ENCODE measurements around the gene ZNF273. TPM values are rescaled to one million over a fixed set of nuclear protein-coding genes. Genes with fewer than 3 reads are reported as not detected.
"Not testable (repeated sequence)": the region's sequence is repeated elsewhere in the genome, so short reads cannot be mapped to it uniquely, and the experiment has no call there.

Gene ZNF273
- total RNA-seq (2014; rRNA removed; shearing (Covaris generic)), result 9.6 TPM in 2 replicates

DNA sequence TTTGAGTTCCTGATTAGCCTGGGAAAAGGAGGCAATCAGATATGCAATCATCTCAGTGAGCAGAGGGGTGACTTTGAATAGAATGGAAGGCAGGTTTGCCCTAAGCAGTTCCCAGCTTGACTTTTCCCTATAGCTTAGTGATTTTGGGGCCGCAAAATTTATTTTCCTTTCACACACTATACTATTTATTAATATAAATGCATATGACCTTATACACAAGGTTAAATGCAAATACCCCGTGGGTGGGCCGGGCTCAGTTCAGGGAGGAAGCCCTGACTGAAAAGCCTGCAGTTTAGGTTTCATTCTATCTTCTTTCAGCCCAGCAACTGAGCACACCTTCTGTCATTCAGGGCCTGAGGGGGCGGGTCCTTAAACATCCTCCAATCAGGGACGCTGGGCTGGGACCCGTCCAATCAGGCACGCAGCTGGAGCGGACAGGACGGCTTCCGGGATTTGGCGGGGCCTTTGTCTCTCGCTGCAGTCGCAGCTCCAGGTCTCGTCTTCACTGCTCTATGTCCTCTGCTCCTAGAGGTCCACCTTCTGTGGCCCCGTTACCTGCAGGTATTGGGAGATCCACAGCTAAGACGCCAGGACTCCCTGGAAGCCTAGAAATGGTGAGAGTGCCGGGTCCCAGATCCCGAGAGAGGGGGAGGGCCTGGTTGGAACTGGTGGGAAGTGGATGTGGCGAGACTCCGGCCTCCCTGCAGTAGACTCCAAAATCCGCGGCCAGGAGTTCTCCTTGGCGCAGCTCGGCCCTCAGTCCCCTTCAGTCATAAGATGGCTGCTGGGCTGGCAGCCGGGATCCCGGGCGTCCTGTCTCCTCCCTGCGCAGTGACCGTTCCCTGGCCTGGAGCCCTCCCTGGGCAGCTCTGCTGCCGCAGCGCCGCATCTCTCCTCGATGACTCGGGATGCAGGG lies at the start of gene ZNF273:
Gene ZNF273, plus strand, starts transcription at position 468 of the 916 bp plus-strand sequence. Its CDS starts 45 bp downstream, at position 513.
- DNase-seq (ENCODE audit: low read depth), result peak; percentile 90

DNA sequence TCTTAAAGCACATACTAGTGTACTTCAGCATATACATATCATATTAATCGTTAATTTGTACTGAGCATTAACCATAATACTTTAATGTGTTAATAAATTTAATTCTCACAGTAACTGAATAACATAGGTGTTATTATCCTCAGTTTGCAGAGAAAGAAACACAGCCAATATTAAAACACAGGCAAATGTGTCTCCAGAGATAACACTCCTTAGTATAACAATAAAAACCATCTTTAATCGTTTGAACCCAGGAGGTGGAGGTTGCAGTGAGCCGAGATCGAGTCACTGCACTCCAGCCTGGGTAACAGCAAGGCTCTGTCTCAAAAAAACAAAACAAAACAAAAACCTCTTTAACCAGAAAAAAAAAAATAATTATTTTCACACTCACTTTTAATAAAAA lies 49.4 kb upstream of the ZNF273 start:
- no peak for DNase-seq (ENCODE audit: low read depth)

DNA sequence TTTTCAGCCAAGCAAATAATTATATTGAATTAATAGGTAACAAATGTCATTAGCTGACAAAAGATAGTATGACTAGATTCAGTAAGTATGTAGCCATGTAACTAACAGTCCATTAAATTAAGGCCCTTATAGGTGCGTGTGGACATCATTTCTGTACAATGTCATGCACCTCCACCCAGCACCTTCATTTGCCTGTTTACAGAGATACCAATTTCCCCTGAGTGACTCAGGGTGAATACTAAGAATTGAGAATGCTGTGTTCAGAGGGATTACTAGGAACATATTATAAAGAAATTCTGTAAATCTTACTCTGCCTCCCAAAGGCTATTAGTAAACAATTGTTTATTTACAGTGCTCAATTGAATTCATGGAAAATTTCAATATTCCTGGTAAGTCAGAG lies 48.1 kb upstream of the ZNF273 start:
- DNase-seq (ENCODE audit: low read depth), result no peak

DNA sequence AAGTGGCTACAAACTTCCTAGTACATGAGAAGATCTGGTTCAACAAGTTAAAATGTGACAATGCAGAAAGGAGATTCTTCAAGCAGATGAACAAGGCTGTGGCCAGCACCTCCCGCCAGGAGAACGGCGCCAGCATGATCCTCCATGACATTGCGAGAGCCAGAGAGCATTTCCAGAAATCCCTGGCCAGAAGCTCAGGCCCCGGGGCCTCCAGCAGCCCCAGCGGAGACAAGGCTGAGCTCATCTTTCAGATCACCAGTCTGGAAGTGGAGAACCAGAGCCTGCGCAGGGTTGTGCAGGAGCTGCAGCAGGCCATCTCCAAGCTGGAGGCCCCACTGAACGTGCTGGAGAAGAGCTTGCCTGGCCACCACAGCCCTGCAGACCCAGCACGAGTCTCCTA lies 40.1 kb upstream of the ZNF273 start:
- DNase-seq (ENCODE audit: low read depth), result no peak

DNA sequence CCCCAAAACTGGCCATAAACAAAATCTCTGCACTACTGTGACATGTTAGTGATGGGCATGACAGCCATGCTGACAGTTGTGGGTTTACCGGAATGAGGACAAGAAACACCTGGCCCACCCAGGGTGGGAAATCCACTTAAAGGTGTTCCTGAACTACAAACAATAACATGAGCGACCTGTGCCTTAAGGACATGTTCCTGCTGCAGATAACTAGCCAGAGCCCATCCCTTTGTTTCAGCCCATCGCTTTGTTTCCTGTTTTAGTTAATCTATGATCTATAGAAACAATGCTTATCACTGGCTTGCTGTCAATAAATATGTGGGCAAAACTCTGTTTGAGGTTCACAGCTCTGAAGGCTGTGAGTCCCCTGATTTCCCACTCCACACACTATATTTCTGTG lies 39.5 kb upstream of the ZNF273 start:
- not testable (repeated sequence) for DNase-seq (ENCODE audit: low read depth)

DNA sequence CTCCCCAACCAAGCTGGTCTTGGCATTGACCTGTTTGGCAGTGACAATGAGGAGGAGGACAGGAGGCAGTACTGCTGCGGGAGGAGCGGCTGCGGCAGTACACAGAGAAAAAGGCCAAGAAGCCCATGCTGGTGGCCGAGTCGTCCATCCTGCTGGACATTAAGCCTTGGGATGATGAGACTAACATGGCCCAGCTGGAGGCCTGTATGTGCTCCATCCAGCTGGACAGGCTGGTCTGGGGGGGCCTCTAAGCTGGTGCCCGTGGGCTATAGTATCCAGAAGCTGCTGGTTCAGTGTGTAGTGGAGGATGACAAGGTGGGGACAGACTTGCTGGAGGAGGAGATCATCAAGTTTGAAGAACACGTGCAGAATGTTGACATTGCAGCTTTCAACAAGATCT lies 39.1 kb upstream of the ZNF273 start:
- no peak for DNase-seq (ENCODE audit: low read depth)

DNA sequence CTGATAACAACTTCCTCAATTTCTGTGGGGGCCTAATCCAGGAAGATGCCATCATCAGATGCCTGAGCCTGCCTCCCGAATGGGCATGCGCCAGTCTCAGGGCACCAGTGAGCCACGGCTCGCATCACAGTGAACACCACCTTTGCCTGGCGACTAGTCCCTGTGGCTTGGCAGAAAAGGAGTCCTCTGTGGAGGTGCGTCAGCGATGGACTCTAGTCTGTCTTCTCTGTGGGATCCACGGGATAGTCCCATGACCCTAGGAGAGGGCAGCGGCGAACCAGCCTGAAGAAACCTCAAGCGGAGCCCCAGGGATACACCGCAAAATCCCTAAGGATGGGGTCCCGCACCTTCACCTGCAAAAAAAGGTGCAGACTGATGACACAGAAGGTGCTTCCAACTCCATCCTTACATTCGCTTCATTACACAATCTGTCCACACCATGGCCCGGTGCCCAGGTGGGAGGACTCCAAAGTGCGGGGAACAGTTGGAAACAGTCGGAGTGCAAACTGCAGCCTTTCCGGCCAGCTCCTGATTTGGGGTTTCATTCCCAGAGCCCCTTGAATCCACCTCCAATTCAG lies 35.1 kb upstream of the ZNF273 start:
- DNase-seq (ENCODE audit: low read depth), result no peak

DNA sequence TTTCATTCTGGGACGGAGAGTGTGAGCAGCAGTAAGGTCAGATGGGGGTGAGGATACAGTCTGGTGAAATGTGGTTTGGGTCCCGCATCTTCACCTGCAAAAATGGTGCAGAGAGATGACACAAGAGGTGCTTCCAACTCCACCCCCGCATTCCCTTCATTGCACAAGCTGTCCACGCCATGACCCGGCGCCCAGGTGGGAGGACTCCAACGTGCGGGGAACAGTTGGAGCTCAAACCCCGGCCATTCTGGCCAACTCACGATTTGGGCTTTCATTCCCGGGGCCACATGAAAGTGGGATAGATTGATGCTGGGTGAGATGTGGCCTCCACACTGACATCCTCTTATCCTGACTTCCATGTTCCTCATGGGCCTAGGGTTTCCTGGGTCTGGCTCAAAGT lies 34.6 kb upstream of the ZNF273 start:
- no peak for DNase-seq (ENCODE audit: low read depth)

DNA sequence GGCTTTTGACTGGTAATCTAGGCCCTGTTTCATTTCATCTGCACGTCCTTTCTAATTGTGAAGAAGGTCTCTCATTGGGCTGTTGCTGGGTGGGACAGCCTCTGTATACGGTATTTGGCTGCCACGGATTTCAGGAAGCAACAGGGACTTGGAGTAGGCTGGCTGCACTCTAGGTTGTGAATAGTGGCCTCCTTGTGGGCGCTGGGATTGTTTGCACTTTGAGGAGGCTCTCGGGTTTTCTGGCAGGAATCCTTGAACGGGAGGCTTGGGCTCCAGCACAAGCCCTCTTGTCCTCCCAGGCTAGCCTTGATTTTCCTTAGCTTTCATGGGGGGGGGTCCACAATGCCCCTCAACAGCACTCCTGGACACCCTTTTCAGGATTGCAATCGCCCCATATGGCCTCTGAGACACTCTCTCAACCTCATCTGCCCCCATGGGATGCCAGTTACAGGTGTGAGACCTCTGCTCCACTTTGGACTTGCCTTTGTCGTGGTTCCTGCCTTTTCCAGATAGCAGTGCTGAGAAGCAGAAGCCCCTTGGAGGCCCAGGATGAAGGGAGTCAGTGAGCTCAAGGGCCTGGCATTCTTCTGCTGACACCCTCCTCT lies 33.9 kb upstream of the ZNF273 start:
- no peak for DNase-seq (ENCODE audit: low read depth)

DNA sequence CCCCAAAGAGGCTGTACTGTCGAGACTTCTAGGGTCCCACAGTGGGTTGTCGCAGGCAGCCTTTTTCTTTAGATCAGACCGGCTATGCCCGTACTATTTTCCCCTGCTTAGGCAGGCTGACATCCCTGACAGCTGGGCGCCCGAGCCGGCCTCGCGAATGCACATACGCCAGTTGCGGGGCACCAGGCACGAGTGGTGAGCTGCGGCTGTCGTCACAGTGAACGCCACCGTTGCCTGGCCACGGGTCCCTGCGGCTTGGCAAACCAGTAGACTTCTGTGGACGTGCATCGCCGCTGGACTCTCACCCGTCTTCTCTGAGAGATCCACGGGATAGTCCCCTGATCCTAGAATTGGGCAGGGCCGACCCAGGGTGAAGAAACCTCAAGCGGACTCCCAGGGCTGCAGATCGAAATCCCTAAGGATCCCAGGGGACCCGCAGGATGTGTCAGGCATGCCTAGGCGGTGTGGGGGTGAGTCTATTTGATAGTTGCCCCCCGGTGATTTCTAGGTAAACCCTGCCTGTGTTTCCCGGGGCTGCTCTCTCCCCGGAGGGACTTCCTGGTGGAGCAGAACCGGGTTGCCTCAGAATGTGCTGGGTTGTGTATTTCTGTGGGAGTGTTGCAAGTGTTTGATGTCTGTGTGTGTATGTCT lies 33.0 kb upstream of the ZNF273 start:
- DNase-seq (ENCODE audit: low read depth), result no peak

DNA sequence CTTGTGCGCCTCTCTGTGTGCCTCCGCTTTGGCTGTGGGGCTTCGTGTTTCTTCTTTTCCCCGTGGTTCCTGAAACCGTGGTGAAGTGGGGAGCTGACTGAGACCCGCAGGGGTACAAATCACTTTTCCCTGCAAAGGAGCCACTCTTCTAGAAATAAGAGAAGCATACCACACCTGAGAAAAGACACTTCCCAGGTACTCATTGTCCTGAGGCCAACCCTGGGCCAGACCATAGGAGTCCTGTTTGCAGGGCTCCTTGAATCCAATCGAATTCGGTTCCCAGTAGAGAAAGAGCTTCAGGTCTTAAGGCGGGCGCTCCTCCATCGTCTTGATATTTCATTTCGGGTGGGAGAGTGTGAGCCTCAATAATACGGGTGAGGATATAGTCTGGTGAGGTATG lies 32.4 kb upstream of the ZNF273 start:
- DNase-seq (ENCODE audit: low read depth), result no peak

DNA sequence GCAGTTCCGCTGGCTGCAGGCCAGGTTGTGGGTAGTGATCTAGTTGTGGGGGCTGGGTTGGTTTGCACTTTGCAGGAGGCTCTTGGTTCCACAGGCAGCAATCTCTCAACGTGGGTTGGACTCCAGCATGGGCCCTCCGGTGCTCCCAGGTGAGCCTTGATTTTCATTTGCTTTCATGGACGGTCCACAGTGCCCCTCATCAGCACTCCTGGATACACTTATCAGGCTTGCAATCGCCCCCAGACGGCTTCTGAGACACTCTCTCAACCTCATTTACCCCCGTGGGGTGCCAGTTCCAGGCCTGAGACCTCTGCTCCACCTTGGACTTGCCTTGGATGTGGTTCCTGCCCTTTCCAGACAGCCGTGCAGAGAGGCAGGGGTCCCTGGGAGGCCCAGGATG lies 31.3 kb upstream of the ZNF273 start:
- DNase-seq (ENCODE audit: low read depth), result no peak

DNA sequence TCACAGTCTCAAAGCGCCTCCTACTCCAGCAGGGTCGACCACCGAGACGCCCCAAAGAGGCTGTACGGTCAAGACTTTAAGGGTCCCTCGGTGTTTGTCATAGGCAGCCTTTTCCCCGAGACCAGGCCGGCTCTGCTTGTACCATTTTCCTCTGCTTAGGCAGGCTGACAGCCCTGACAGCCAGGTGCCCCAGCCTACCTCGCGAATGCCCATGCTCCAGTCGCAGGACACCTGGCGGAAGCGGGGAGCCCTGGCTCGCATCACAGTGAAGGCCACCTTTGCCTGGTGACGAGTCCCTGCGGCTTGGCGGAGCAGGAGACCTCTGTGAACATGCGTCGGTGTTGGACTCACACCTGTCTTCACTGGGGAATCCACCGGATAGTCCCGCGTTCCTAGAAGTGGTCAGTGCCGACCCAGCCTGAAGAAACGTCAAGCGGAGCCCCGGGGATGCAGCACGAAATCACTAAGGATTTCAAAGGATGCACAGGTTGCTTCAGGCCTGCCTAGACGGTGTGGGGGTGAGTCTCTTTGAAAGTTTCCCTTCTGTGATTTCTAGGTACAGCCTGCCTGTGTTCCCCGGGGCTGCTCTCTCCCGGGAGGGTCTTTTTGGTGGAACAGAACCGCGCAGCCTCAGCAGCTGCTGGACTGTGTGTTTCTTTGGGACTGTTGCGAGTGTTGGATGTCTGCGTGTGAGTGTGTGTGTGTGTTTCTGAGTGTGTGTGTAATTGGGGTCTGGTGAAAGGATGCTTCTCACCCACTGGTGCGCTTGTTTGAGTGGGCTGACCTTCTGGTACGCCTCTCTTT lies 30.5 kb upstream of the ZNF273 start:
- no peak for DNase-seq (ENCODE audit: low read depth)

DNA sequence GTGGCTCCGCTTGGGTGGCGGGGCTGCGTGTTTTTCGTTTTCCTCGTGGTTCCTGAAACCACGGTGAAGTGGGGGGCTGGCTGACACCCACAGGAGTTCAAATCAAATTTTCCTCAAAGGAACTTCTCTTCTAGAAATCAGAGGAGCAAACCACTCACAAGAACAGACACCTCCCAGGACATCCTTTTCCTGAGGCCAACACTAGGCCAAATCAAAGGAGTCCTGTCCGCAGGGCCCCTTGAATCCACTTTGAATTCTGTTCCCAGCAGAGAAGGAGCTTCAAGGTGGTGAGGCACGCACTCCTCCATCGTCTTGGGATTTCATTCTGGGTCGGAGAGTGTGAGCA lies 29.9 kb upstream of the ZNF273 start:
- no peak for DNase-seq (ENCODE audit: low read depth)

DNA sequence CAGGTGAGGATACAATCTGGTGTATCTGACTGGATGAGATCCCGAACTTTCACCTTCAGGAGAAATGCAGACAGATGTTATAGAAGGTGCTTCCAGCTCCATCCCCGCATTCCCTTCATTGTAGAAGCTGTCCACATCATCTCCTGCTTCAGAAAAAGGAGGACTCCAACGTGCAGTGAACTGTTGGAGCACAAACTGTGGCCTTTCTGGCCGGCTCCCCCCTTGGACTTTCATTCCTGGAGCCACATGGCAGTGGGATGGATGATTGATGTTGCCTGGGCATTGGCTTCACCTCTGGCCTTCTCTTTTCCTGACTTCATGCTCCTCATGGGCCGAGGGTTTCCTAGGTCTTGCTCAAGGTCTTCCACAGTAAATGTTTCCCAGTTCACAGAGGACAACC lies 29.6 kb upstream of the ZNF273 start:
- no peak for DNase-seq (ENCODE audit: low read depth)

DNA sequence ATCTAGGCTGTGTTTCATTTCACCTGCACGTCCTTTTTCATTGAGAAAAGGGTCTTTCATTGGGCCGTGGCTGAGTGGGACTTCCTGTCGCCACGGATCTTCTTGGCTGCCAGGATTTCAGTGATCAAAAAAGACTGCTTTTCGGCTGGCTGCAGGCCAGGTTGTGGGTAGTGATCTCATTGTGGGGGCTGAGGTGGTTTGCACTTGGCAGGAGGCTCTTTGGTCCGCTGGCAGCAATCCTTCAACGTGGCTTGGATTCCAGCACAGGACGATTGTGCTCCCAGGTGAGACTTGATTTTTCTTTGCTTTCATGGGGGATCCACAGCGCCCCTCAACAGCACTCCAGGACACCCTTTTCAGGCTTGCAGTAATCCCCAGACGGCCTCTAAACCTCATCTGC lies 29.0 kb upstream of the ZNF273 start:
- peak; percentile 50 for DNase-seq (ENCODE audit: low read depth)

DNA sequence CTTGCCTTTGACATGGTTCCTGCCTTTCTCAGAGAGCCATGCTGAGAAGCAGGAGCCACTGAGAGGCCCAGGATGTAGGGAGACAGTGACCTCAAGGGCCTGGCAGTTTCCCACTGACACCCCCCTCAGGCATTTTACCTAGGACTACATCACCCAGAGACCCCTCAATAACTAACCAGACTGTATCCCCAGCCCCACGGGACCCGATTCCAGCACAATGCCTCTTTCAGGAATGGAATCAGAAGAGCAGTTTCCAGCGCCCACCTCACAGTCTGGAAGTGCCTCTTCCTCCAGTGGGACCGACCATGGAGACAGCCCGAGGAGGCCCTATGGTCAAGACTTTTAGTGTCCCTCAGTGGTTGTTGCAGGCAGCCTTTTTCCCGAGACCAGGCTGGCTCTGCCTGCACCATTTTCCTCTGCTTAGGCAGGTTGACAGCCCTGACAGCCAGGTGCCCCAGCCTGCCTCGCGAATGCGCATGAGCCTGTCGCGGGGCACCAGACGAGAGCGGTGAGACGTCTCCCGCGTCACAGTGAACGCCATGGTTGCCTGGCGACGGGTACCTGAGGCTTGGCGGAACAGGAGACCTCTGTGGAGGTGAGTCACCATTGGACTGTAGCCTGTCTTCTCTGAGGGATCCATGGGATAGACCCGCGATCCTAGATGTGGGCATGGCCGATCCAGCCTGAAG lies 28.4 kb upstream of the ZNF273 start:
- no peak for DNase-seq (ENCODE audit: low read depth)

DNA sequence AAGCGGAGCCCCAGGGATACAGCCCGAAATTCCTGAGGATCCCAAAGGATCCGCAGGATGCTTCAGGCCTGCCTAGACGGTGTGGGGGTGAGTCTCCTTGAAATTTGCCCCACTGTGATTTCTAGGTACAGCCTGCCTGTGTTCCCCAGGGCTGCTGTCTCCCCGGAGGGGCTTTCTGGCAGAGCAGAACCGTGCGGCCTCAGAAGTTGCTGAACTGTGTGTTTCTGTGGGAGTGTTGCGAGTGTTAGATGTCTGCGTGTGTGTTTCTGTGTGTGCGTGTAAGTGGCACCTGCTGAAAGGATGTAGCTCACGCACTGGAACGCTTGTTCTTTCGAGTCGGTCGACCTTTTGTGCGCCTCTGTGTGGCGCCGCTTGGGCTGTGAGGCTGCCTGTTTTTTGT lies 27.8 kb upstream of the ZNF273 start:
- DNase-seq (ENCODE audit: low read depth), result no peak

DNA sequence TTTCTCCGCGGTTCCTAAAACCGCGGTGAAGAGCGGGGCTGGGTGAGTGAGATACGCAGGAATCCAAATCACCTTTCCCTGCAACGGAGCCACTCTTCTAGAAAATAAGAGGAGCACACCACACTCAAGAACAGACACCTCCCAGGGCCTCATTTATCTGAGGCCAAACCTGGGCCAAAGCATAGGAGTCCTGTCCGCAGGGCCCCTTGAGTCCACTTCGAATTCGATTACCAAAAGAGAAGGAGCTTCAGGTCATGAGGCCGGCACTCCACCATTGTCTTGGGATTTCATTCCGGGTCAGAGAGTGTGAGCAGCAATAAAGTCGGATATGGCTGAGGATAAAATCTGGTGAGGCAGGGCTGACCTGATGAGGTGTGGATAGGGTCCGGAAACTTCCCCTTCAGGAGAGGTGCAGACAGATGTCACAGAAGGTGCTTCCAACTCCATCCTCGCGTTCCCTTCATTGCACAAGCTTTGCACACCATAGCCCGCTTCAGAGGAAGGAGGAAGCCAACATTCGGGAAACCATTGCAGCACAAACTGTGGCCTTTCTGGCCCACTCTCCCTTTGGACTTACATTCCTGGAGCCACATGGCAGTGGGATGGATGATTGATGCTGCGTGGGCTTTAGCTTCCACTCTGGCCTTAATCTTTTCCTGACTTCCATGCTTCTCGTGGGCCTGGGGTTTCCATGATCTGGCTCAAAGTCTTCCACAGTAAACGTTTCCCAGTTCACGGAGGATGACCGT lies 27.2 kb upstream of the ZNF273 start:
- DNase-seq (ENCODE audit: low read depth), result no peak
